GM12874 (cell line): ENCODE measurements around the gene POLN.

ENCODE experiments used
- TF ChIP-seq, protein P1 (sequence below): IDR thresholded peaks from 2 replicates; pipeline ENCODE4 v1.5.1; 2011; ENCODE audit warnings: low read depth, mild to moderate bottlenecking, control low read depth, low read length, moderate library complexity; ENCODE audit not compliant: insufficient read depth

Gene POLN

GRCh38 chr4:2047781-2048581, 193.9 kb downstream of the POLN start:
- TF ChIP-seq, protein P1, sequence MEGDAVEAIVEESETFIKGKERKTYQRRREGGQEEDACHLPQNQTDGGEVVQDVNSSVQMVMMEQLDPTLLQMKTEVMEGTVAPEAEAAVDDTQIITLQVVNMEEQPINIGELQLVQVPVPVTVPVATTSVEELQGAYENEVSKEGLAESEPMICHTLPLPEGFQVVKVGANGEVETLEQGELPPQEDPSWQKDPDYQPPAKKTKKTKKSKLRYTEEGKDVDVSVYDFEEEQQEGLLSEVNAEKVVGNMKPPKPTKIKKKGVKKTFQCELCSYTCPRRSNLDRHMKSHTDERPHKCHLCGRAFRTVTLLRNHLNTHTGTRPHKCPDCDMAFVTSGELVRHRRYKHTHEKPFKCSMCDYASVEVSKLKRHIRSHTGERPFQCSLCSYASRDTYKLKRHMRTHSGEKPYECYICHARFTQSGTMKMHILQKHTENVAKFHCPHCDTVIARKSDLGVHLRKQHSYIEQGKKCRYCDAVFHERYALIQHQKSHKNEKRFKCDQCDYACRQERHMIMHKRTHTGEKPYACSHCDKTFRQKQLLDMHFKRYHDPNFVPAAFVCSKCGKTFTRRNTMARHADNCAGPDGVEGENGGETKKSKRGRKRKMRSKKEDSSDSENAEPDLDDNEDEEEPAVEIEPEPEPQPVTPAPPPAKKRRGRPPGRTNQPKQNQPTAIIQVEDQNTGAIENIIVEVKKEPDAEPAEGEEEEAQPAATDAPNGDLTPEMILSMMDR, result no peak

GRCh38 chr4:2047031-2047660, 194.8 kb downstream of the POLN start:
- TF ChIP-seq, protein P1, result no peak

GRCh38 chr4:2046031-2046961, 195.6 kb downstream of the POLN start:
- TF ChIP-seq, protein P1, result no peak

GRCh38 chr4:2045518-2045951, 196.4 kb downstream of the POLN start:
- TF ChIP-seq, protein P1, result no peak

- TF ChIP-seq, protein P1, result no peak
Measured at GRCh38 chr4:2044542-2045517, 197.1 kb downstream of the POLN start.

- TF ChIP-seq, protein P1, result no peak
Measured at GRCh38 chr4:2044119-2044485, 197.8 kb downstream of the POLN start.
